Stimulated activated CD4-positive, alpha-beta T cell treated with anti-CD3 and anti-CD28 coated beads, Interleukin-1b, Interleukin-23, amount 100 ng/mL, for 48 hours (primary cell): Measurements from ENCODE around the gene CNTN5.

ENCODE experiments used
- DNase-seq: peaks from one replicate; pipeline ENCODE4 v3.0.0-alpha.2; 2020

The CNTN5 gene

GRCh38 chr11:99171330-99171729, 150.6 kb downstream of the CNTN5 start:
- DNase-seq: no peak

- DNase-seq: no peak
Measured at GRCh38 chr11:99176430-99176829, 155.7 kb downstream of the CNTN5 start.

- DNase-seq: no peak
Measured at GRCh38 chr11:99177446-99177845, 156.7 kb downstream of the CNTN5 start.

GRCh38 chr11:99184146-99184545, 163.4 kb downstream of the CNTN5 start:
- DNase-seq: no peak

GRCh38 chr11:99188221-99188620, 167.5 kb downstream of the CNTN5 start:
- DNase-seq: no peak

- no peak for DNase-seq
Measured at GRCh38 chr11:99192716-99193115, 172.0 kb downstream of the CNTN5 start.

- no peak for DNase-seq
Measured at GRCh38 chr11:99197477-99197876, 176.7 kb downstream of the CNTN5 start.

- no peak for DNase-seq
Measured at GRCh38 chr11:99198215-99198614, 177.5 kb downstream of the CNTN5 start.

GRCh38 chr11:99199341-99199740, 178.6 kb downstream of the CNTN5 start:
- no peak for DNase-seq

- DNase-seq: no peak
Measured at GRCh38 chr11:99200720-99201119, 180.0 kb downstream of the CNTN5 start.

- DNase-seq: no peak
Measured at GRCh38 chr11:99208813-99209212, 188.1 kb downstream of the CNTN5 start.

- DNase-seq: no peak
Measured at GRCh38 chr11:99229544-99229943, 208.8 kb downstream of the CNTN5 start.

GRCh38 chr11:99234534-99234933, 213.8 kb downstream of the CNTN5 start:
- DNase-seq: no peak

- no peak for DNase-seq
Measured at GRCh38 chr11:99238401-99238800, 217.7 kb downstream of the CNTN5 start.

- no peak for DNase-seq
Measured at GRCh38 chr11:99240192-99241030, 219.7 kb downstream of the CNTN5 start.

- DNase-seq: no peak
Measured at GRCh38 chr11:99241066-99241465, 220.3 kb downstream of the CNTN5 start.

- no peak for DNase-seq
Measured at GRCh38 chr11:99244613-99245012, 223.9 kb downstream of the CNTN5 start.

- no peak for DNase-seq
Measured at GRCh38 chr11:99246199-99246598, 225.4 kb downstream of the CNTN5 start.

GRCh38 chr11:99256614-99257013, 235.9 kb downstream of the CNTN5 start:
- DNase-seq: no peak

GRCh38 chr11:99257131-99257530, 236.4 kb downstream of the CNTN5 start:
- no peak for DNase-seq

- DNase-seq: no peak
Measured at GRCh38 chr11:99260696-99261095, 239.9 kb downstream of the CNTN5 start.

- no peak for DNase-seq
Measured at GRCh38 chr11:99268886-99269285, 248.1 kb downstream of the CNTN5 start.

GRCh38 chr11:99271527-99271926, 250.8 kb downstream of the CNTN5 start:
- DNase-seq: no peak

- DNase-seq: no peak
Measured at GRCh38 chr11:99275521-99275920, 254.8 kb downstream of the CNTN5 start.

GRCh38 chr11:99277281-99277680, 256.5 kb downstream of the CNTN5 start:
- DNase-seq: no peak
